SK-N-MC (cell line): ENCODE results near the gene FOXL2.

Experiments used
- EZH2 ChIP-seq: fragments of 200-600 bp; sonication (generic); IDR thresholded peaks from one replicate; pipeline ENCODE4 v1.6.1; 2017; ENCODE audit warnings: antibody characterized with exemption
- FOXP2 ChIP-seq: optimal IDR thresholded peaks from 2 replicates; pipeline ENCODE3; 2011; ENCODE audit warnings: mild to moderate bottlenecking, moderate library complexity; ENCODE audit not compliant: insufficient read depth; ENCODE audit errors: extremely low read length, control extremely low read depth
- POLR2AphosphoS5 ChIP-seq: IDR thresholded peaks from 2 replicates; pipeline ENCODE4 v1.6.1; 2012; ENCODE audit warnings: mild to moderate bottlenecking, low read depth, low read length, borderline replicate concordance

DNA sequence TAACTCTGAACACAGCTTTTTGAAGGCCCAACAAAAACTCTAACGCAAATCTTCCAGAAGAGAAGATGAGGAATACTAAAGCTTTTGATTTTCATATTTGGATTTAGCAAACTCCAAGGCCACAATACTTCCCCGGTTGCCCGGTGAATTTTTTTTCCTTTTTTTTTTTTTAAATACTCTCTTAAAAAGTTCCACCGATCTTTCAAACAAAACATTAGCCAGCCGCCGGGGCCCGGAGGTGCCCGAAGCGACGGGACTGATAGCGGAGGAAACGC is 2.3 kb downstream of the FOXL2 start:
- TF ChIP-seq EZH2 (no peak), POLR2AphosphoS5 (no peak), FOXP2 (no peak)
